ENCODE results near the gene MEG3.

MEG3 gene

DNA sequence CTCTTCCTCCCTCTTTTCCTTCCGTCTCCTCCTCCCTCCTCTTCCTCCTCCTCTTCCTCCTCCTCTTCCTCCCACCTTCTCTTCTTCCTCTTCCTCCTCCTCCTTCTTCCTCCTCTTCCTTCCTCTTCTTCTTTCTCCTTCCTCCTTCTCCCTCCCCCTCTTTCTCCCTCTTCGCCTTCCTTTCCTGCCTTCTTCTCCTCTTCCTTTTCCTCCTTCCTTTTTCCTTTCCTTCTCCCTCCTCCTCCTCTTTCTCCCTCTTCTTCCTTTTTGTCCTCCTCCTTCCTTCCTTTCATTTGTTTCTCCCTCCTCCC lies 36.0 kb downstream of the MEG3 start:
- no peak for FAIRE-seq

DNA sequence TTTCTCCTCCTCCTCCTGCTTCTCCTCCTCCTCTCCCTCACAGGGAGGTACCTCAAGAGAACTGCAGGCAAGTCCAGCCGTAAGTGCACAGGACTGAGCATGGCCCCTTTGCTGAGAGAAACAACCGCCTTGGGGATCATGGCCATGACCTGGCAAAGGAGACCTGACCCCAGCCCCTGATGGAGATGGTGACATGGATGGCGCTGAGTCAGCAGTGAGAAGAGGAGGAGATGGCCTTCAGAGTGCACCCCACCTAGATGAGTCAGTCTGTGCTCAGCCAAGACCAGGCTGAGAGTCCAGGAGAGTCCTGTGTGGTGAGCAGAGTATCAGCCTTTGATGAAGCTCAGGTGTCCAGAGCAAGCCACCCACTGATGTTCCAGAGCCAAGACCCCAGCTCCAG lies 36.4 kb downstream of the MEG3 start:
- FAIRE-seq (no peak), DNase-seq (ENCODE audit: insufficient read length, low spot score) (no peak)

More for the DNA sequence above, 36.0 kb downstream of the MEG3 start:
- no peak for DNase-seq (ENCODE audit: insufficient read length, low spot score)

DNA sequence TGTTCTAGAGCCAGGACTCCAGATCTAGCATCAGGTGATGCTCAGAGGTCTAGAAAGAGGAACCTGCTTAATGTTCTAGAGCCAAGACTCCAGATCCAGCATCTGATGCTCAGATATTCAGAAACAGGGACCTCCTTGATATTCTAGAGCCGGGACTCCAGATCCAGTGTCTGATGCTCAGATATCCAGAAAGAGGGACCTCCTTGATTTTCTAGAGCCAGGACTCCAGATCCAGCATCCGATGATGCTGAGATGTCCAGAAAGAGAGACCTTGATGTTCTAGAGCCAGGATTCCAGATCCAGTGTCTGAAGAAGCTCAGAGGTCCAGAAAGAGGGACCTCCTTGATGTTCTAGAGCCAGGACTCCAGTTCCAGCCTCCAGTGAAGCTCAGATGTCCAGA lies 36.9 kb downstream of the MEG3 start:
- DNase-seq (ENCODE audit: insufficient read length, low spot score) (no peak), FAIRE-seq (no peak)

DNA sequence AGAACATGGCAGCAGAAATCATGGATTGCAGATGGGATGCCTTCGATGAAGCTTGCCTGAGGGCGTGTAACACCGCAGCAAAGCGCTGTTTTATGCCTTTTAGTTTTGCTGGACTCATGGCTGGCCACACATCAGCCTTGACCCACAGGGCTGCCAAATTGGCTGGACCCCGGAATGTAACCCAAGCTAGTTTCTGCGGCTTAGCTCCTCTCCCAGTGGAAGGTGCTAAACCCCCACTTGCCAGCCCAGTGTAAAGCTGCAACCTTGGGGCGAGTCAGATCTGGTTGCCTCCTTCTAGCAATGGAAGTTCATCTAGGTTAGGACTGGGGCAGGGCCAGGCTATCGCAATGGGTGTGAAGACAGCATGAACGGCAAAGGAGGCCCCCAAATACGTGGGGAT lies 38.3 kb downstream of the MEG3 start:
- FAIRE-seq (no peak), DNase-seq (ENCODE audit: insufficient read length, low spot score) (no peak)

DNA sequence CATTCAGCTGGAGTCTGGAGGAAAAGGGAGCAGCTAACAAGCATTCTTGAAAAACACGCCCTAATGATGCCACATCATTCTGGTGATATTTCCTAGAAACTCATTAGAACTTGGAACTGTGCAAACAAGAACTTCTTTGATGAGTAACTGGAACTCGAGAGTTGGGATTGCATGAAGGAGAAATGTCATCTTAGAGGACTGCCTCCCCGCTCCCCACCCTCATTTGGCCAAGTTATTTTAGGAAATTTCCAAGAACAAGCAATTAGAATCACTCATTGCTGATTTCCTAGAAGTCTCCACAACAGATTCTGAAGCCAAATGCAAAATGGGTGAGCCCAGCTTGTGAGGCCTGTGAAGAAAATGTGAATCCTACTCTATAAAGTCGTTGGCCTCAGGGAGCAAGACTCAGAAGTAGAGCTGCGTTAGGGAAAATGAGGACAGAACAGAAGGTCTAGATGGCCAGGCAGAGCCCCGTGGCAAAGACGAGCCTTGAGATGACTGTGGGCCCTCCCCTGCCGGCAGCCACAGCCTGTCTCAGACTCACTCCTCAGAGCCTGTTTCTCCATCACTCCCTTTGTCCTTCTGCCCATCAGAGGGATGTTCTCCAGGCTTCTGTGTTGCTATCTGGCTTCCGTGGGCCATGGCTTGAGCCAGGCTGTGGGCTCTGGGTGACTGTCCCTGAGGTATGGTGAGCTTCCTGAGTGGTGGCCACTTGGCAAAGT lies 39.2 kb downstream of the MEG3 start:
- DNase-seq (ENCODE audit: insufficient read length, low spot score) = no peak
- no peak for FAIRE-seq

DNA sequence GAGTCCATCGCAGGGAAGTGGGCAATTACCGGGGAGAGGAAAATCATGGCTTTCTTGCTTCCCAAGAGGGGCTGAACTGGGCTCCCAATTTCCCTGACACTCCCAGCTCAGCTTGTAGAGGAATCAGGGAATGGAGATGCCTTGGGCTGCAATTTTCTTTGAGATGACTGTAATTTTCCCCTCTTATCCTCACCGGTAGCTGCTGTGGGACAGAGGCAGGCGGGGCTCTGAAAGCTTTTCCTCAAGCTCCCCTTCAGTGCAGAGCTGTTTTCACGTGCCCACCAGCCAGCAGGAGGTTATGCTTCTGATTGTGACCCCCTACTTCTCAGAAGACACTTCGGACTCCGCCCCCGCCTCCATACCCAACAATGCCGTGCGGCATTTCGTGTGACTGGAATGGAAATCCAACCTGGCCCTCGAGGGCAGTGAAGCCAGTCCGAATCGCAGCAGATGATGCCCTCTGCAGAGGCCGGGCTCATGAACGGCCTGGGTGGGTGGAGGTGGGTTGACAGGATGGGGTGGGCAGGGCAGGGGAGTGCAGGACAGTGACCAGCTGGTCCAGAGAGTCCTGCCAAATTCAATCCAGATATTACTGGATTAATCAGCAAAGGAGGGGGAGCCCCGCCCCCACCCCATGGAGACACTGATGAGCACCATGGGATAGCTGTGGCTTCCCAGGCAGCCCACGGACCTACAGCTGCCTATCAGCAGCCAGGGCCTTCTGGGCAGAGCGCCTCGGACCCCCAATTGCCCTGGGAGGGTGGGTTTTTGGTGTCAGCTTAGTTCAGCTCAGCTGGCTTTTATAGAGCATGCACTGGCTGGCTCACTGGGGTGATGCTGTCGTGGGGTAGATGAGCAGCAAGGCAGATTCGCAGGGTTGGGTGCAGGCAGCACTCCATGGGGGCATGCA lies 40.0 kb downstream of the MEG3 start:
- FAIRE-seq (no peak), DNase-seq (ENCODE audit: insufficient read length, low spot score) (no peak)

DNA sequence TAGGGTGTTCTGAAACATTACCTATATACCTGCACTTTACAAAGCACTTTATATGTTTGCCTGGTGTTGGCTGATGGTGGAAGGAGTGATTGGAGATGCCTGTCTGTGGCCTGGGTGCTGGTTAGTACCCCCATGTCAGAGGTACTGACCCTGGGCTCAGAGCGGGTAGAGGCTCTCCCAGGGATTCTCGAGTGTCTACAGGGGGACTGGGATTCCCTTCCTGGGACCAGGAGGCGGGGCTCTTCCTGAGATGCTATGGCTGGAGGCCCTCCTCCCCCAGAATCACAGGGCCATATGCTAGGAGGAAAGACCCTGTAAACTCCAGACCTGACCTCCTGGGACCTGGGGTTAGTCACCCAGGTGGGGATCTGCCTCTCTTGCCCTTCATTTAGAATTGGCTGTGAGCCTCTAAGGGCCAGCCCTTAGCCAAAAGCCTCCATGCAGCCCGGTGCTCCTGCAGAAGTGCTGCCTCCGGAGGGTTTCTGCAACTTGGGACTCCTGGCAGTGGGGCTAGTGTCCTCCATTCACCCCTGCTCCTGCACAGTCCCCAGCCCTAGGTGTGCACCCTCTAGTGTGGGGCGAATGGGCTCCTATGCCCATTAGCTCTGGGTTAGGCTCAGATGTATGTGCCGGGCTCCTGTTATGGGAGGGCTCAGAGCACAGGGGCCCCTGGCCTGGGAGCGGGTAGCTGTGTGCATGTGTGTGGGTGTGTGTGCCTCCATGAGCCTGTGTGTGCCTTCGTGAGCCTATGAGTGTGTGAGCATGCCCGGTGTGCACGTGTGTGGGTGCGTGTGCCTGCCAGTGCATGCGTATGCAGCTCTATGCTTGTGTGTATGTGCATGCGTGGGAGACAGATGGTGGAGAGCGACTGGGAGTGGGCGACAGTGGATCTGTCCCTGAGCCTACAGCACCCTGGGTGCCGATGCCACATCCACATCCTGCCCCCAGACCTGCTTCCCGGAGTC lies 41.0 kb downstream of the MEG3 start:
- no peak for DNase-seq (ENCODE audit: insufficient read length, low spot score)
- FAIRE-seq = no peak

DNA sequence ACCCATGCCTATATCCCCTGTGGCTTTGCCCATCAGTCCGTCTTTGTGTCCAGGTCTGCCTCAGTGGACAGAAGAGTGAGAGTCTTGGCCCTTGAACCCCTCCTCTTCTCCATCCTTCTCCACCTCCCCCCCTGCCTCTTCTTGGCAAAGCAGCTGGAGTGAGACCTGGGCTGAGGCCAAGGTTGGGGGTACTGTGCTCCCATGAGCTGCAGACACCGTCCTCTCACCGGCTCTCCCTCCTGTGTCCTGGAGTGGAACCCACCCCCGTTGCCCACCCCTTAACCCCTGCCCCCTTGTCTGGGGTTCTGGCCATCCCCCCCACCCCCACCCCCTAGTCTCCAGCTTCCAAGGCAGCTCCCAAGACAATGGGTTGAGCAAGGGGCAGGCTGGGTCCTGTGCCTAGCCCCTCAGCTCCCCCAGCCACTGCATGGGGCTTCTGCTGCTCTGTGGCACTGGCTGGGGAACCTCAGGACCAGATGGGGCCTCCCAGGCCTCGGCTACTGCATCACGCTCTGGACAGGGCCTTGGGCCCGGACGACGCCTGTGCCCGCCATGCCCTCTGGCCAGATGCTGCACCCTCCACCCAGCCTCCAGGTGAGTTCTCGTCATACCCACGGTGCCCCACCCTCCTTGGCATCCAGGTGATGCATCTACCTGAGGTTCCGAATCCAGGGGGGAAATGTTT lies 41.9 kb downstream of the MEG3 start:
- no peak for FAIRE-seq

DNA sequence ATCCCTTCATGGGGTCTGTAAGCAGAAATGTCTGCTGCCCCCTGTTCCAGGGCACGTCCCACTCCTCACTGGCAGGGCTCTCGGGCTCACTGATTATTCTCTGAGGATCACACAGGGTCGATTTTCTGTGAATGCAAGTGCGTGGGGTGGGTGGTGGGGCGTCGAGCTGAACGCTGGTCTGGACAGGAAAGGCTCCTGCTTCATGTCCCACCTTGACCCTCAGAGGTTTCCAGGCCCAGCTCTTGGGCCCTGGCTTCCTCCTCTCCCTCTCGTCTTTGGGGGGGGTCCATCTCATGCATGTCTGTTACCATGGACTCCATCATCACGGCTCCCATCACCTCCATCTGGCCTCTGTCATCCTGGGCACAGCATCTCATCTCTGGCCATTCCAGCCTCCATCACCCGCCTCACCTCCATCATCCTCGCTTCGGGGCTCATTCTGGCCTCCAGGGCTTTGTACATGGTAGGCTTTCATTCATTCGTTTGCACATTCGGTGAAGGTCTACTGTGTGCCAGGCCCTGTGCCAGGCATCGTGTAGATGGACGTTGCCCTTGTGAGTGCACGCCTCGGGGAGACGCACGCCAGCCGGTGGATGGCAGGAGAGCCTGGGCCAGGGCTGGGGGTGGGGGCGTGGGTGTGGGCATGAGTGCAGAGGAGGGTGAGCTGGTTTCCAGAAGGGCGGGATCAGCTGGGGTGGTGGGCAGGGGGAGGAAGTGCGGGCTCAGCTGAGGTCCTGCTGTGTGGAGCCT lies 42.9 kb downstream of the MEG3 start:
- FAIRE-seq = no peak
- no peak for DNase-seq (ENCODE audit: insufficient read length, low spot score)

More for the DNA sequence above, 41.9 kb downstream of the MEG3 start:
- DNase-seq (ENCODE audit: insufficient read length, low spot score) = no peak

DNA sequence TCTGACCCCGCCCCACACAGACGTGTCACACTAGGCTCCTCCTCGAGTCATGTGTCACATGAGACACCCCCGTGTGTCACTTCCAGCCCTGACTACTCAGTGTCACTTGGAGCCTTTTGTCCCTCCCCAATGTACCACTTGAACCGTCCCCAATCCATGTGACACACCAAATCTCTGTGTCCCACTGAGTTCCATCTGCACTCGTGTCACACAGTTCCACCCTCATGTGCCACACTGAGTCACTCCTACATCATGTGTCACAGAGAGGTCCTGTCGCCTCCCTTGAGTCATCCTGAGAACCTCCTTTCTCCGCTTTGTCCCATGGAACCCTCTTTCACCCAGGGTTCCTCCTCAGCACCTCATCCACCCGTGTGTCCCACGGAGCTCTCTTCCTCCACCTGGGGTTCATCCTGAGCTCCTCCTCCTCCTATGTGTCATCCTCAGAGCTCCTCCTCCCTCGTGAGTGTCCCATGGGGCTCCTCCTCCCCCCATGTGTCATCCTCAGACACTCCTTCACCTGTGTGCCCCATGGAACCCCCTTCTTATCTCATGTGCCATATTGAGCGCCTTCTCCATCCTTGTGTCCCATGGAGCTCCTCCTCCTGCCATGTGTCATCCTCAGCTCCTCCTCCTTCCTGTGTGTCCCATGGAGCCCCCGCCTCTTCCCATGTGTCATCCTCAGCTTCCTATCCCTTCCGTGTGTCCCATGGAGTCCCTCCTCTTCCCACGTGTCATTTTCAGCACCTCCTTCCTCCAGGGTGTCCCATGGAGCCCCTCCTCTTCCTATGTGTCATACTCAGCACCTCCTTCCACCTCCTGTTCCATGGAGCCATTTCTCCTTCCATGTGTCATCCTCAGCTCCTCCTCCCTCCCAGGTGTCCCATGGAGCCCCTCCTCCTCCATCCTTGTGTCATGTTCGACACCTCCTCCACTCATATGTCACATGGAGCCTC lies 45.6 kb downstream of the MEG3 start:
- FAIRE-seq (no peak), DNase-seq (ENCODE audit: insufficient read length, low spot score) (no peak)

DNA sequence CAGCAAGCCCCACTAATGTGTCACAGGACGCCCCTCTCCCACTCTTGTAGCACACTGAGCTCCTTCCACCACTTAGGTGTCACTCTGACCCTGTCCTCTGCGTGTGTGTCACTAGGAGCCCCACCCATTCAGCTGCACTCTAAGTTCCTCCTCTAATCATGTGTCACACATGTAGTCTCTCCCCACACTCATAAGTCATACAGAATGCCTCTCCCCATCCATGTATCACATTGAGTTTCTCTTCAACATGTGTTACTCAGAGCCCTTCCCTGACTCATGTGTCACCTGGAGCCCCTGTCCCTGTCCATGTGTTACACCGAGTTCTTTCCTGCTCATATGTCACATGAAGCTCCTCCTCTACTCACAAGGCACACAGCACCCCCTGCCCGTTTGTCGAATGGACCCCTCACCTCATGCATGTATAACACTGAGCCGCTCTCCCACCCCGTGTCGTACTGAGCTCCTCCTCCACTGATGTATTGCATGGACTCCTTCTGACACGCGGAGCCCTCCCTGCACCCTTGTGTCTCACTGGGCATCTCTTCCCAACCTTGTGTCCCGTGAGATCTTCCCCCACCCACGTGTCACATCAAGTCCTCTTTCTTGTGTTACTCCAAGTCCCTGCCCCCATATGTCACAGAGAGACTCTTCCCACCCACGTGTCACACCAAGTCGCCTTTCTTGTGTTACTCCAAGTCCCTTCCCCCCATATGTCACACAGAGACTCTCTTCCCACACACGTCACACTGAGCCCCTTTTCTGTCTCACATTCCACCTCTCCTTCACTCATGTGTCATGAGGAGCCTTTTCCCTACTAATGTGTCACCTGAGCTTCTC lies 46.6 kb downstream of the MEG3 start:
- FAIRE-seq (no peak), DNase-seq (ENCODE audit: insufficient read length, low spot score) (no peak)

DNA sequence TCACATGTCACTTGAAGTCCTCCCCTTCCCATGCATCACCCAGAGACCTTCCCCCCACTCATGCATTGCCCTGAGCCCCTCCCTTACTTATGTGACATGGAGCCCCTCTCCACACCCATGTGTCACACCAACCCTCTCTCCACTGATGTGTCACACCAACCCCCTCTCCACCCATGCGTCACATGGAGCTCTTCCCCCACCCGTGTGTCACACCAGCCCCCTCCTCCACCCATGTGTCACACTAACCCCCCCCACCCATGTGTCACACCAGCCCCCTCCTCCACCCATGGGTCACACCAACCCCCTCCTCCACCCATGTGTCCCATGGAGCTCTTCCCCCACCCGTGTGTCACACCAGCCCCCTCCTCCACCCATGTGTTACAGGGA lies 47.2 kb downstream of the MEG3 start:
- FAIRE-seq = peak; percentile 99
- DNase-seq (ENCODE audit: insufficient read length, low spot score) = no peak

DNA sequence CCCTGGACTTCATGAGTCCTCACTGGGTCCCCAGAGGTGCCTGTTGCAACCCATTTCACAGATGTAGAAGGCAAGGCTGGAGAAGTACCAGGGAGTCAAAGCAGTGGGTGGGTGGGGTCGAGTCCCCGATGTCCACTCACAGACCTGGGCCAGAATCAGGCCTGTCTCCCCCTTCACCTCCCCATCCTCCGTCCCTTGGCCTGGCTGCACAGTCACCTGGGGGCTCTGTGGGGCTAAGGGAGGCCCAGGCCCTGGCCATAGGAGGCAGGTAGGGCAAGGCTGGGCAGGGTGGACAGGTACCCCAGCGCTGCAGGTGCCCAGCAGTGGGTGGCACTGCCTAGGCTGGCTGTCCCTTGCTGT lies 48.1 kb downstream of the MEG3 start:
- FAIRE-seq (no peak), DNase-seq (ENCODE audit: insufficient read length, low spot score) (no peak)

DNA sequence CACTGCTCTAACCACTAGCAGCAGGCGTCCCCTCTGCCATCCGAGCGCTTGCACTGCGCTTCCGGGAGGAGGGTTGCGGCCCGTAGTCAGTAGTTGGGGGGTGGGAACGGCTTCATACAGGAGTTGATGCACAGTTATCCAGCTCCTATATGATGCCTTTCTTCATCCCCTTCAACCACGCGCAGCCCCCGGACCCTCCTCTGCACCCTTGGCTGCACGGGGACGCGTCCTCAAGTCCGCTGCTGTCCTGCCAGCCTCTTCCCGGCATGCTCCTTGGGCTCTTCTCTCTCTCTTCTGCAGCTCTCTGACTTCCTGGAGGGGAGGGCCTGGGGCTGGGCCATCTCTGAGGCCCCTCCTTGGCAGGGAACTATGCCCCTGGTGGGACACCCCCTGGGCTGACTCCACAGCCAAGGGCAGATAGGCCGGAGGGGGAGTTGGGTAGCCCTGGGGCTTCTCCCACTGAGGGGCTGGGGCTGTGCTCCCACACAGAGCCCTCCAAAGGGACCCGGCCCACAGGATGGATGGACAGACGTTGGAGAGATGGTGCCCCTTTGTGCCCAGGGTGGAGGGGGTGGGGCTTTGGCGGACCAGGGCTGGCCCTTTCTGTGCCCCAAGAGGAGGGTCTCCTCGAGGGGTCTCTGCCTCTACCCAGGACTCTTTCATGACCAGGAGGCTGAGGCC lies 48.6 kb downstream of the MEG3 start:
- DNase-seq (ENCODE audit: insufficient read length, low spot score) = no peak
- FAIRE-seq = no peak

DNA sequence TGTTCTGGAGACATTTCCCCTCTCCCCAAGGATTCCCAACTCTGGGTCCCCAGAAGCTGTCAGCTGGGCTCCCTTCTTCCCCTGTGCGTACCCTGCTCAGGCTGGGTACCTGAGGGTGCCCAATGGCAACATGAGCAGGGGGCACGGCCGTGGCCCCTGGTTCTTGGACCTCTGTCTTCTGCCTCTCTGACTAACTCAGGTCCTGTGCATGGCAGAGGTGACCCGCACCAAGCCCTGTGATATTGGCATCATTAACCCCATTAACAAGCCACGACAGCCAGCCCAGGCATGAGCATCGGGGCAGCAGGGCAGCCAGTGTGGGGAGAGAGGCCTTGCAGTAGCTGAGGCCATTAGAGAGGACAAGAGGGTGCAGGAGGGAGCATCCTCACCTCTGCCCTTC lies 49.2 kb downstream of the MEG3 start:
- FAIRE-seq (no peak), DNase-seq (ENCODE audit: insufficient read length, low spot score) (no peak)

DNA sequence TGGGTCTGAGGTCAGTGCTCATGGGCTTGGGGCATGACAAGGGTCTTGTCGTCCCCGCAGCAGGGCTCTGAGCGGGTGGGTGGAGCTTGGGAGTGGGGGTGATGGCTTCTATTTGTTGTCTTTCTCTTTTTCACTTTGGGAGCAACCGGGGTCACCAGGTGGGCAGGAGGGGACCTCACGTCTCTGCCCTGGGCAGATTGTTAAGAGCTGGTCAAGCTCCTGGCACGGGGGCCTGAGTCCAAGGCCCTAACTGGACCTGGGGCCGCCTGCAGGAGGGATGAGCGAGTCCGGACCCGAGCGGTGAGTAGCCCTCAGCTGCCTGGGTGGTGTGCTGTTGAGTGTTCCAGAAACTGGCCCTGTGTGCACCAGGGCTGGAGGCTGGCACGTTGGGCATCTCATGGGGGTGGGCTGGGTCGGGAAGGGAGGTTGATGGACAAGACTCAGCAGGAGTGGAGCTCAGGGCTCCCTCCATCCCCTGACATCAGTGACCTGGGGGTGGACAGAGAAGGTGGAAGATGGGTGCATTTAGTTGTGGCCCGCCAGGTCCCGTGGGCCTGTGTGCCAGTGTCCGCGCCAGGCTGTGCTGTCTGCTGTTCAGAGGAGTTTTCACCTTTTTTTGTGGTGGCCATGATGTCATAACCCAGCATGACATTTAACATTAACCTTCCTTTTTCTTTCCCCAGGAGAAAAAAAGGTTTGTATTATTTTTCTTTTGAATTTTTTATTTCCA lies 50.1 kb downstream of the MEG3 start:
- FAIRE-seq = no peak
- no peak for DNase-seq (ENCODE audit: insufficient read length, low spot score)
